Measurements from ENCODE around the gene PPM1L.
"Not testable (repeated sequence)": the region's sequence is repeated elsewhere in the genome, so short reads cannot be mapped to it uniquely, and the experiment has no call there.

Gene PPM1L

DNA sequence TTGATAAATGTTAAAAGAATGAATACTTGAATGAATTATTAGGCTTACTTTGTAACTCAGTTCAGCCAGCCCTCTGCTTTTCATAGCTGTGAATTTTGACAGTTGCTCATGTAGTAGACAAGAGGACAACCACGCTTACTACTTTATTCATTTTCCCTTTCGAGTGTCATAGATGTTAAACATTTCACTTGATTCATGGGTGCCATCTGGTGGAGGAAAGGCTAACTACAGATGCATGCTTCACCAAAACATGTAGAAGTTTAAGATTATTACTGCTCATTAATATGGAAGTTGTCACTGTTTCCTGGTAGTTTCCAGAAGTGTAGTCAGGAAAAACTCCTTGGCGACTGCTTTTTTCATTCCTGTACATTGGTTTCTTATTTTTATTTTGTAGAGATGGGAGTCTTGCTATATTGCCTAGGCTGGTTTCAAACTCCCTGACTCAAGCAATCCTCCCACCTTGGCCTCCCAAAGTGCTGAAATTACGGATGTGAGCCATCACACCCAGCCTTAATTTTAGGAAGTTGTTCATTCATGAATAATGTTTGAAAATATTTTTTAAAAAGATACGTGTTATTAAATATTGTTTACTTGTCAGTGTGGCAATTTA lies 186.0 kb downstream of the PPM1L start:
- peak; percentile 80 for DNase-seq

DNA sequence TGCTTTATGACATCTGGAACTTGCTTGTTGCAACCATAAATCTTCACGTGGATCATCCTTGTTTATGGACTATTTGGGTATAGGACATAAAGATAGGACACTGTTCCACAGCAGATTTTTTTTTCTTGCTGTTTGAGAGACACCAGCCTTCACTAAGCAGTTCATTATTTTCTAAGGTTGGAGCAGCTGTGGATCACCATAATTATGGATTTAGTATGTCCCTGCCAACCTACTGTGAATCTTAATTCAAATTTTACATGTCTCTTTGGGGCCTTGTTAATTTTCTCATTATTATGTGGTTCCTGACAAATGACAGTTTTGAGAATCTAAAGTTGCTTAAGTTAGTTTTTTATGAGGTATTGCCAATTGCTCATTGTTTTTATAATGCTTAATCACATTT lies 188.0 kb downstream of the PPM1L start:
- DNase-seq: no peak

GRCh38 chr3:160945336-160945735 lies 189.3 kb downstream of the PPM1L start:
- DNase-seq: no peak

- no peak for DNase-seq
These were observed 192.2 kb downstream of the PPM1L start for GRCh38 chr3:160948273-160948672.

DNA sequence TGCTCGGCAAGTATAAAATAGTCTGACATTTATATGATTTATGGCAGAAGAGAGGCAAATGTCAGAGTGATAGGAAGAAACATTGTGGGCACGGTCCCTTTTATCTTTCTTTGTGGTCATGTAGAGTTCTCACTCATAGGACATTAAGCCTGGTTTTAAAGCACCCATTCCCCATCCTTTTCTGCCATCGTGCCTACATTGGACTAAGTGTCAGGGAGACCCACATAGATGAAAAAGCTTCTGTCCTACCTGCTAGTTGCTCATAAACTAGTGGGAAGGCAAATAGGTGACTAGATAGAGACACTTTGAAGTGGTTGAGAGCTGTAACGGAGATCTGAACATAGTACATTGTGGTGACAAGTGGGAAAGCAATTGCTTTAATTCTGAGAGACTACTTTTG lies 193.4 kb downstream of the PPM1L start:
- DNase-seq: no peak

DNA sequence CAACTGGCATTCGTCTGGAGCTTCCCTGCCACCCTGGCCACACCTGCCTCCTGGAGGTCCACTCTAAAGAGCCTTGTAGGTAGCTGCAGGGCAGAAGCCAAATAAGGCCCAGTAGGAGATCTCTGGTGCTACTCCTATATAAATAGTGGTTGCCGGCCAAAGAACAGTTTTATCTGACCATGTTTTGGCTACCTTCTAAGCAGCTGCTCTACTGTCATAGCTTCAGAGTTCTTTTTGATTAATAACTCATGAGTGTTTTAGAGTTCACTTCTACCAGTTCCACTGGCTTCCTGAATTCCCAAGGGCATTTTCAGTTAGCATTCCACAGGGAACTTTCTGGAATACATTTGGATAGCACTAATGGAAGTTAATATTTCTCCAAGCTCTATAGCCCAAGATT lies 194.5 kb downstream of the PPM1L start:
- no peak for DNase-seq

DNA sequence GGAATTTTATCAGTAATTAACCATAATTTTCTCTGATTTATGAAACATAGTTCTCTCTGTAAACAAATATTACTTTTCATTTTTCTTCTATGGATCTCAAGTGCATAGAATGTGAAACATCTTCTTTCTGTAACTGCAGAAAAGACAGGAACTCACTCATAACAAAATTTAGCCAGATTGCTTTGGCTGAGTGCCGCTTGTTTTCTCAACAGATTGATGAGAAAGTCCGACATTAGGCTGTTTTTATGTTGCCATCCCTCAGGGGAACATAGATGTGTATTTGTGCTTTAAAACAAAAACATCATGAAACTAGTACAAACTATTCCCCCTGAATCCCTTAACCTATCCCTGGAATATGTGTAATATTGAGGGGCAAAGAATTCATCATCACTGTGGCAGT lies 194.9 kb downstream of the PPM1L start:
- no peak for DNase-seq

GRCh38 chr3:160951642-160952487 lies 195.8 kb downstream of the PPM1L start:
- DNase-seq: no peak

DNA sequence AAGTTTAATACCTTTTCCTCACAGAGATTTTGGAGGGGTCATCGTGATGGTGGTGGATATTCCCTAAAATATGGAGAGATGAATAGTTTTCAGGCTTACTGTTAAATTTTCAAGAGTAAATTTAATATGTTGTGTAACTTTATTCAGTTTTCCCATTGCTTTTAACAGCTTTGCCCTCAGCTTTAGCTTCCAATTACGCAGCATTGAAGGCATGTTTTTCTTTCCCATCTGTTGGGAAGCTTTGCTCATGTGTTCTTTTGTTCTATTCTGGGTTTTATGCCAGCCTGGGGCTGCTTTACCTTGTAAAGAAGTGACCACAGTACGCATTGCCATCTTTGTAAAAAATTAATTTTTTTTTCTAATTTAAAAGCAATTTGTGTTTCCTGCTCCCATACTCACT lies 197.7 kb downstream of the PPM1L start:
- DNase-seq: no peak

DNA sequence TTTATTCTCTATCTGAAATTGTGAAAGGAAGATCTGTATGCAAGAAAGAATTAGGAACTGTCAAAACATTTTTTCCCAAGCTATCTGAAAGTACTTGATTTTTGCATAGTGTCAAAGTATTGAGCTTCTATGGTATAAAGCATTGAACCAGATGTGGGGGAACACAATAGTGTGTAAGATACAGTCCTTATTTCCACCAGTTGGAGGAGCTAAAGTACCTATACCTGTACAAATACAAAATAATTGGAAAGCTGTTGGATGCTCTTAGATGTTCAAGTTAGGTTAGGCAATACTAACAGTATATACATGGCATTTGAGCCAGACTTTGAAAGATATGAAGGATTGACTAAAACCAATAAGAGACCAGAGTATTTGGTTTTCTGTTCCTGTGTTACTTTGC lies 200.8 kb downstream of the PPM1L start:
- no peak for DNase-seq

DNA sequence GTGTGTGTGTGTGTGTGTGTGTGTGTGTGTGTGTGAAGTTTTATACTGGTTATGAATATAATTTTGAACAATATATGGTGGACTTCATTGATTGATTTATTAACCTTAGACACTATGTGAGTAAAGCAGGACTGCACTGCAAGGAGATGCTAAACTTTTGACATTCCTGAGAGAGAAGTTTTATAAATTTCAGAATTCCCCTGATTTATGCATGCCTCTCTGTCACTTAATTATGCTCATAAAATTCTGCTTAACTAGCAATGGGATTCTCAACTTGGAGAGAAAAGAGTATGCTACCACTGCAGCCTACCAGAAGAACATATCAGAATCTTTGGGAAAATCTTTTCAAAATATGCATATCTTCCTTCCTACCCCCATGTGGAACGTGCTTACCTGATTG lies 204.5 kb downstream of the PPM1L start:
- DNase-seq: no peak

- no peak for DNase-seq
These were observed 207.9 kb downstream of the PPM1L start for GRCh38 chr3:160963949-160964348.

- no peak for DNase-seq
These were observed 212.7 kb downstream of the PPM1L start for GRCh38 chr3:160968761-160969160.

DNA sequence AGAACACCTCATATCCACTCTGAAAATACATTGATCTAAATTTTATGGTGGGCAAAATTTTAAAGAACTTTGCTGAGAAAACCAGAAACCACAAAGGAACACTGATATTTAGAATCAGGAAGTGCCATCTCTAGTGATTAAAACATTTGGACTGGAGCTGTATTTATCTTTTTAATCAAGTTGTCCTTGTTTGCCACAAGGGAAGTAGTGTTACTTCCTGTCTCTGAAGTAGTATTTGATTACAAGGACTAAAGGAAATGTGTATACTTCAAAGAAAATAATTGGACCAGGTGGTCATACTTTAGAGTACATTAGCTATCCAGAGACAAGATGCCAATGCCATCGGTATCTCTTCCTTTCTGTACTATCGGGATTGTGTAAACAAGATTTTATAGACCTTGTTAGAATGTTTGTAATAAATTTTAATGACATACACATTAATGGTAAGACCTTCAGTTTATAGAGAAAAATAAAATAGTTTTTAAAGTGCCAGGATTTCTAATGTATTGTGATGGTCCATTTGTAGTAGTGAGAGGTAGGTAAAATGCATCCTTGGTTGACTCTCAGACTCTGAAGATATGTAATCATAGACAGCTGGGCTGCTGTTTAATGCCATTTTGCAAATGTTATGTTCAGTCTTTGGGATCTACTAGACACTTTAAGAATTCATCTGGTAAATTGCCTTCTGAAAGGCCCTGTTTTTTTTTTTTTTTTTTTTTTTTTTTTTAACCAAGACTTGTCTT lies 217.2 kb downstream of the PPM1L start:
- DNase-seq: no peak

DNA sequence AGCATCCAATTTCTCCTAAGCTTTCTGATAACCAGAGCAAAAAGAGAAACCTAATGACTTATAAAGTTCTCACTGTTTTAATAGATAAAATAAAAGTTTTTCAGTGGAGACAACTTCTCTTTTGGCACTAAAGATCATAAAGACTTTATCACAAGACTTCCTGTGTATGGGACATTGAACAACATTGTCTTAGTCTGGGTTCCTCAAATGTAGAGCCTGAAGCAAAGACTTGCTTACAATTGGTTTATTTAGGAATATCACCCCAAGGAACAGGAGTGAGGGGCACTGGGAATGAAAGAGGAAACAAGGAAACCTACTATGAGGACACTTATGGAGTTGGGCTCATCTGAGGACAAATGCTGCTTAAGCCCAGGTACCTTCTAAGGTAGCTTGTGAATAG lies 221.7 kb downstream of the PPM1L start:
- no peak for DNase-seq

GRCh38 chr3:160980740-160981139 lies 224.7 kb downstream of the PPM1L start:
- no peak for DNase-seq

DNA sequence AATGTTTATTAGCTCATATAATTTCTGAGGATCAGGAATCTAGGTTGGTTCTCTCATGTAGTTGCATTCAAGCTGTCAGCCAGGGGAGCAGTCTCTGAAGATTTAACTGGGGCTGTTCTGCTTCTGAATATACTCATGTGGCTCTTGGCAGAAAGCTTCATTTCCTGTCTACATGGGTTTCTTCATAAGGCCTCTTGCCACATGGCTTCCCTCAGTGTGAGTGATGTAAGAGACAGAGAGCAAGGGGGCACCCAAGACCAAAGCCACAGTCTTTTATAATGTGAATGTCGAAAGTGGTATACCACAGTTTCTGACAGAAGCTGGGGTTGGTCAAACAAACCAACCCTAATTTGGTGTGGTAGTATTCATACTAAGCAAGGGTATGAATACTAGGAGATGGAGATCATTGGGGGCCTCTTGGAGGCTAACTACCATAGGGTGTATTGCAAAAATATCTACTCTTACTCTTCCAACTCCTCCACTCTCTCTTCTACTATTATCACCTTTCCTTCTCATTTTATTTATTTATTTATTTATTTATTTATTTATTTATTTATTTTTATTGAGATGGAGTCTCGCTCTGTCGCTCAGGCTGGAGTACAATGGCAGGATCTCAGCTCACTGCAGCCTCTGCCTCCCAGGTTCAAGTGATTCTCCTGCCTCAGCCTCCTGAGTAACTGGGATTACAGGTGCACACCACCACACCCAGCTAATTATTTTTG lies 225.3 kb downstream of the PPM1L start:
- DNase-seq: no peak

- no peak for DNase-seq
These were observed 226.5 kb downstream of the PPM1L start for GRCh38 chr3:160982491-160982890.

GRCh38 chr3:160983900-160984299 lies 227.9 kb downstream of the PPM1L start:
- not testable (repeated sequence) for DNase-seq

- DNase-seq: no peak
These were observed 230.0 kb downstream of the PPM1L start for GRCh38 chr3:160986069-160986468.

- DNase-seq: no peak
These were observed 232.2 kb downstream of the PPM1L start for GRCh38 chr3:160987982-160988964.

GRCh38 chr3:160990446-160990845 lies 234.4 kb downstream of the PPM1L start:
- DNase-seq: no peak

All from activated CD4-positive, alpha-beta T cell treated with anti-CD3 and anti-CD28 coated beads for 48 hours (primary cell).